KMS-11 (cell line): ENCODE data around the gene MAP3K4.
A peak's percentile ranks its signal among the peaks of the same experiment; 100 is the strongest.

Source experiments
- H2AFZ ChIP-seq: fragments of 200-600 bp; sonication (generic); 2 replicates; pipeline ENCODE4 v1.6.1; 2016; ENCODE audit warnings: antibody characterized with exemption, mixed run types, low read depth
- H3K27ac ChIP-seq: fragments of 200-600 bp; sonication (generic); 2 replicates; pipeline ENCODE4 v1.6.1; 2016; ENCODE audit warnings: mild to moderate bottlenecking, mixed run types
- H3K27me3 ChIP-seq: fragments of 200-600 bp; sonication (generic); 2 replicates; pipeline ENCODE4 v1.6.1; 2017; ENCODE audit warnings: mild to moderate bottlenecking, low read depth, mixed run types, moderate library complexity; ENCODE audit not compliant: insufficient read depth
- H3K36me3 ChIP-seq: fragments of 200-600 bp; sonication (generic); 2 replicates; pipeline ENCODE4 v1.6.1; 2017; ENCODE audit warnings: mild to moderate bottlenecking, mixed run types; ENCODE audit not compliant: insufficient read depth
- H3K4me1 ChIP-seq: fragments of 200-600 bp; sonication (generic); 2 replicates; pipeline ENCODE4 v1.6.1; 2016; ENCODE audit warnings: mild to moderate bottlenecking, low read depth, mixed run types; ENCODE audit not compliant: poor library complexity, severe bottlenecking
- H3K4me2 ChIP-seq: fragments of 200-600 bp; sonication (generic); 2 replicates; pipeline ENCODE4 v1.7.0; 2016; ENCODE audit warnings: mild to moderate bottlenecking, mixed run types
- H3K4me3 ChIP-seq: fragments of 200-600 bp; sonication (generic); IDR thresholded peaks from 2 replicates; pipeline ENCODE4 v1.6.1; 2017; ENCODE audit warnings: low read depth, low read length, mixed read lengths; ENCODE audit not compliant: insufficient read depth
- H3K79me2 ChIP-seq: fragments of 200-600 bp; sonication (generic); 2 replicates; pipeline ENCODE4 v1.6.1; 2016; ENCODE audit warnings: low read depth, mixed run types; ENCODE audit not compliant: insufficient read depth
- H3K9ac ChIP-seq: fragments of 200-600 bp; sonication (generic); 2 replicates; pipeline ENCODE4 v1.6.1; 2016; ENCODE audit warnings: mild to moderate bottlenecking, mixed run types
- H4K20me1 ChIP-seq: fragments of 200-600 bp; sonication (generic); 2 replicates; pipeline ENCODE4 v1.6.1; 2016; ENCODE audit warnings: mild to moderate bottlenecking, mixed run types; ENCODE audit not compliant: insufficient read depth
- TF ChIP-seq, protein P1 (sequence below): fragments of 200-600 bp; sonication (generic); conservative IDR thresholded peaks from 2 replicates; pipeline ENCODE4 v1.6.1; 2017; ENCODE audit warnings: low read depth, mild to moderate bottlenecking, antibody characterized with exemption, low read length, moderate library complexity, mixed read lengths

The MAP3K4 gene

DNA sequence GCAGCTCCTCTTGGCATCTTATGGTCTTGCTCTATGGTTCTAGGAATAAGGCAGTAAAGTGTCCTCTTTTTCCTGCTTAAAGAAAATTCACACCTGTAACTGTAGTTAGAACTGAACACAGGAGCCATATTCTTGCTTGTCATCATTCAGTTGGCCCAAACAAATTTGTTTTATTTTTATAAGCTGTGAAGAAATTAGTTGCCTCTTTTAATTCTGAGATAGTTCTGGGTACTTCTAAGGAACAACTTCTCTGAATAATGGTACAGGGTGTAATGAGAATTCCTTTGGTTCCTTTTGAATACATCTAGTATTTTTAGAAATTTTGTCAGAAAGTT lies 1.4 kb downstream of the MAP3K4 start:
- H3K27me3 ChIP-seq = no peaks in the 10 kb centered on the region

DNA sequence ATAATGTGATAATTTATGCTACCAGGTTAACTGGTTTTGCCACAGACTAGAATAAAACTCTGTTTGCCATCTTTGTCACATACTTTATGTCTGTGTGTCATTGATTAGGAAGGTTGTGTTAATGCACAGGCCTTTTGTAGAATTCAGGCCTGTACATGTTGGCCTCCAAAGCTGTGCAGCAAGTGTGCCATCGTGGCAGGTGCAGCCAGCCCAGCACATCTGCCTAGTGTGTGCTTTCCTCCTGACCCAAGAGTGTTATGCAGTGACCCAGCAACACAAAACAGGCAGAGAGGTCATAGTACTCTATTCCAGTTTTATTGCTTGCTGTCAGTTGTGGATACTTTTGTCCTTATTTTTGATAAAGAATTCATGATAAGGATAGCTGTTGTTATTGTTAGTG lies 3.7 kb downstream of the MAP3K4 start:
- Histone ChIP-seq H3K27me3 (no peaks in the 10 kb centered on the region), H3K4me1 (peaks cover 69% of the 10 kb centered on the region), H3K4me2 (peak overlapping the region; percentile 28; the same call in 1 of the 2 replicates), H3K9ac (no peak overlapping the region), H3K27ac (no peak overlapping the region), H4K20me1 (peaks cover 11% of the 10 kb centered on the region), H3K36me3 (no peaks in the 10 kb centered on the region), H3K4me3 (no peak overlapping the region), H2AFZ (no peak overlapping the region), H3K79me2 (peaks cover 70% of the 10 kb centered on the region)
- TF ChIP-seq, protein P1, sequence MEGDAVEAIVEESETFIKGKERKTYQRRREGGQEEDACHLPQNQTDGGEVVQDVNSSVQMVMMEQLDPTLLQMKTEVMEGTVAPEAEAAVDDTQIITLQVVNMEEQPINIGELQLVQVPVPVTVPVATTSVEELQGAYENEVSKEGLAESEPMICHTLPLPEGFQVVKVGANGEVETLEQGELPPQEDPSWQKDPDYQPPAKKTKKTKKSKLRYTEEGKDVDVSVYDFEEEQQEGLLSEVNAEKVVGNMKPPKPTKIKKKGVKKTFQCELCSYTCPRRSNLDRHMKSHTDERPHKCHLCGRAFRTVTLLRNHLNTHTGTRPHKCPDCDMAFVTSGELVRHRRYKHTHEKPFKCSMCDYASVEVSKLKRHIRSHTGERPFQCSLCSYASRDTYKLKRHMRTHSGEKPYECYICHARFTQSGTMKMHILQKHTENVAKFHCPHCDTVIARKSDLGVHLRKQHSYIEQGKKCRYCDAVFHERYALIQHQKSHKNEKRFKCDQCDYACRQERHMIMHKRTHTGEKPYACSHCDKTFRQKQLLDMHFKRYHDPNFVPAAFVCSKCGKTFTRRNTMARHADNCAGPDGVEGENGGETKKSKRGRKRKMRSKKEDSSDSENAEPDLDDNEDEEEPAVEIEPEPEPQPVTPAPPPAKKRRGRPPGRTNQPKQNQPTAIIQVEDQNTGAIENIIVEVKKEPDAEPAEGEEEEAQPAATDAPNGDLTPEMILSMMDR = no peak

More for the DNA sequence above, 1.4 kb downstream of the MAP3K4 start:
- Histone ChIP-seq H3K9ac (peak overlapping the region; percentile 86; the same call in 1 of the 2 replicates), H2AFZ (no peak overlapping the region), H4K20me1 (peaks cover 11% of the 10 kb centered on the region), H3K4me3 (no peak overlapping the region), H3K4me2 (peak overlapping the region; percentile 58), H3K36me3 (no peaks in the 10 kb centered on the region), H3K79me2 (peaks cover 50% of the 10 kb centered on the region), H3K27ac (peak overlapping the region; percentile 84; the same call in 1 of the 2 replicates), H3K4me1 (peaks cover 60% of the 10 kb centered on the region)
- TF ChIP-seq, protein P1 = no peak; the same call in 1 of the 2 replicates

GRCh38 chr6:160996131-160996601 lies 4.6 kb downstream of the MAP3K4 start:
- Histone ChIP-seq H3K4me3 (no peak overlapping the region), H3K4me1 (peaks cover 64% of the 10 kb centered on the region), H2AFZ (no peak overlapping the region), H3K27ac (no peak overlapping the region), H3K4me2 (no peak overlapping the region), H3K9ac (no peak overlapping the region), H3K79me2 (peaks cover 70% of the 10 kb centered on the region), H3K27me3 (no peaks in the 10 kb centered on the region), H3K36me3 (no peaks in the 10 kb centered on the region), H4K20me1 (peaks cover 11% of the 10 kb centered on the region)
- TF ChIP-seq, protein P1 = no peak

GRCh38 chr6:160998217-160998616 lies 6.6 kb downstream of the MAP3K4 start:
- Histone ChIP-seq H3K4me2 (peak overlapping the region; percentile 49; the same call in 1 of the 2 replicates), H3K79me2 (peaks cover 84% of the 10 kb centered on the region), H3K4me3 (no peak overlapping the region), H2AFZ (no peak overlapping the region), H3K9ac (no peak overlapping the region), H3K4me1 (peaks cover 63% of the 10 kb centered on the region), H4K20me1 (peaks cover 12% of the 10 kb centered on the region), H3K27ac (no peak overlapping the region), H3K36me3 (no peaks in the 10 kb centered on the region), H3K27me3 (no peaks in the 10 kb centered on the region)
- TF ChIP-seq, protein P1 = no peak
